Keratinocyte (primary cell): ENCODE results near the gene AGFG1. TPM values are rescaled to one million over a fixed set of nuclear protein-coding genes. Genes with fewer than 3 reads are reported as not detected.
A peak's percentile ranks its signal among the peaks of the same experiment; 100 is the strongest.

Source experiments
- DNase-seq: peaks from one replicate; pipeline ENCODE4 v3.0.0-alpha.2; 2011; ENCODE audit warnings: low read depth, missing footprints, low spot score
- FAIRE-seq: peaks from 2 replicates; lab custom pipeline; 2011; peaks lifted over from hg19 to GRCh38; lab: Jason Lieb, UNC
- H2AFZ ChIP-seq: 2 replicates; pipeline ENCODE4 v1.6.0; 2012; ENCODE audit warnings: low read length, control low read depth, inconsistent platforms; ENCODE audit not compliant: control insufficient read depth
- H3K27ac ChIP-seq: 2 replicates; pipeline ENCODE4 v1.5.1; 2011; ENCODE audit warnings: low read length; ENCODE audit not compliant: control insufficient read depth, insufficient read depth
- H3K27me3 ChIP-seq: 3 replicates; pipeline ENCODE4 v1.6.0; 2011; ENCODE audit warnings: low read length; ENCODE audit not compliant: control insufficient read depth, insufficient read depth; ENCODE audit errors: extremely low read depth
- H3K36me3 ChIP-seq, 2 experiments: 2 replicates in 1 of 2; 3 replicates in 1 of 2; pipeline ENCODE4 v1.5.1; 2011; ENCODE audit warnings: low read length in 2 of 2, mild to moderate bottlenecking in 1 of 2; ENCODE audit not compliant: control insufficient read depth in 2 of 2, insufficient read depth in 2 of 2; ENCODE audit errors: extremely low read depth in 1 of 2
- H3K4me1 ChIP-seq: 3 replicates; pipeline ENCODE4 v1.5.1; 2011; ENCODE audit warnings: low read length; ENCODE audit not compliant: control insufficient read depth, insufficient read depth; ENCODE audit errors: extremely low read depth
- H3K4me2 ChIP-seq: 3 replicates; pipeline ENCODE4 v1.6.0; 2011; ENCODE audit warnings: low read depth, low read length; ENCODE audit not compliant: control insufficient read depth, insufficient read depth; ENCODE audit errors: extremely low read depth
- H3K4me3 ChIP-seq, 3 experiments: fragments of 200-600 bp in 1 of 3; sonication (generic) in 1 of 3; 2 replicates in 2 of 3; 3 replicates in 1 of 3; pipeline ENCODE4 v1.5.1; 2011 to 2016; ENCODE audit warnings: low read length in 3 of 3, mild to moderate bottlenecking in 3 of 3, control low read depth in 2 of 3, inconsistent platforms in 1 of 3, low read depth in 1 of 3, mixed read lengths in 1 of 3, mixed run types in 1 of 3, moderate library complexity in 1 of 3; ENCODE audit not compliant: control insufficient read depth in 2 of 3, insufficient read depth in 2 of 3; ENCODE audit errors: extremely low read depth in 1 of 3
- H3K79me2 ChIP-seq: 2 replicates; pipeline ENCODE4 v1.6.0; 2012; ENCODE audit warnings: low read length; ENCODE audit not compliant: control insufficient read depth, insufficient read depth
- H3K9ac ChIP-seq: 3 replicates; pipeline ENCODE4 v1.6.0; 2011; ENCODE audit warnings: low read length; ENCODE audit not compliant: control insufficient read depth, insufficient read depth; ENCODE audit errors: extremely low read depth
- H3K9me1 ChIP-seq: 3 replicates; pipeline ENCODE4 v1.6.0; 2011; ENCODE audit warnings: low read length; ENCODE audit not compliant: control insufficient read depth, insufficient read depth; ENCODE audit errors: extremely low read depth
- H3K9me3 ChIP-seq: 2 replicates; pipeline ENCODE4 v1.5.1; 2012; ENCODE audit warnings: low read depth, low read length; ENCODE audit not compliant: control insufficient read depth
- H4K20me1 ChIP-seq: 3 replicates; pipeline ENCODE4 v1.6.0; 2011; ENCODE audit warnings: low read length; ENCODE audit not compliant: control insufficient read depth, insufficient read depth; ENCODE audit errors: extremely low read depth
- CTCF ChIP-seq, 3 experiments: IDR thresholded peaks in 1 of 3; conservative IDR thresholded peaks in 1 of 3; optimal IDR thresholded peaks in 1 of 3; 2 replicates in 2 of 3; 3 replicates in 1 of 3; pipeline versions ENCODE3 to v1.5.1; 2011; ENCODE audit warnings: low read length in 3 of 3, mild to moderate bottlenecking in 3 of 3, moderate library complexity in 2 of 3, control low read depth in 1 of 3, inconsistent platforms in 1 of 3; ENCODE audit not compliant: insufficient read depth in 2 of 3; ENCODE audit errors: extremely low read depth in 1 of 3
- EZH2 ChIP-seq: IDR thresholded peaks from one replicate; pipeline ENCODE4 v1.6.1; 2012; ENCODE audit warnings: inconsistent platforms, mild to moderate bottlenecking, low read length, moderate library complexity
- dilution Hi-C: fragments of 300-500 bp; cut with MboI; formaldehyde crosslinking; loops from one replicate; pipeline ENCODE4 v1.7.0; 2020; ENCODE audit warnings: low sequenced_read_pairs; ENCODE audit not compliant: extremely low pct_ligation_motif_present
- polyA plus RNA-seq, 5 experiments: library from polyadenylated mRNA; depleted of rRNA in 3 of 5; stranded (reverse) in 3 of 5; stranded (forward) in 1 of 5; unstranded in 1 of 5; fragments of >200 nt; gene quantifications; 1 replicate in 1 of 5; 2 replicates in 3 of 5; 3 replicates in 1 of 5; pipeline versions ENCODE4 v1.2.1 to v1.2.3, GENCODE V29; 2011 to 2012; ENCODE audit warnings: missing spikeins in 2 of 5, low read depth in 1 of 5, low replicate concordance in 1 of 5

AGFG1 gene
- polyA plus RNA-seq, 1 donor (not counting 4 experiments of a cell fraction or from before 2014, with no cell fraction given) = 111 TPM

GRCh38 chr2:227462972-227463931, 8.7 kb upstream of the AGFG1 start:
- Histone ChIP-seq H3K27me3 (no peaks in the 10 kb centered on the region), H3K4me2 (peak overlapping the region; percentile 17), H3K9ac (no peak overlapping the region), H3K4me1 (peaks cover 32% of the 10 kb centered on the region), H2AFZ (no peak overlapping the region), H3K9me1 (no peaks in the 10 kb centered on the region), H3K9me3 (no peaks in the 10 kb centered on the region), H3K4me3 (no peak overlapping the region), H3K27ac (no peak overlapping the region), H4K20me1 (no peaks in the 10 kb centered on the region), H3K36me3 (no peaks in the 10 kb centered on the region), H3K79me2 (no peaks in the 10 kb centered on the region)
- no peak for TF ChIP-seq CTCF (optimal IDR thresholded peaks at IDR 0.05 in 1 of 3, IDR thresholded peaks at IDR 0.05 in 1 of 3, conservative IDR thresholded peaks at IDR 0.05 in 1 of 3; ENCODE audit: extremely low read depth in 1 of 3, insufficient read depth in 2 of 3, low read length in 3 of 3)
- no peak for TF ChIP-seq EZH2
- no peak for DNase-seq
- no peak for FAIRE-seq
- dilution Hi-C loops = no loop called here

- dilution Hi-C loops = no loop called here
- TF ChIP-seq CTCF (optimal IDR thresholded peaks at IDR 0.05 in 1 of 3, IDR thresholded peaks at IDR 0.05 in 1 of 3, conservative IDR thresholded peaks at IDR 0.05 in 1 of 3; ENCODE audit: extremely low read depth in 1 of 3, insufficient read depth in 2 of 3, low read length in 3 of 3) (no peak), EZH2 (no peak)
- FAIRE-seq = no peak
Observed at GRCh38 chr2:227464361-227464760, 7.6 kb upstream of the AGFG1 start.

More at GRCh38 chr2:227464361-227464760, 7.6 kb upstream of the AGFG1 start:
- H4K20me1 ChIP-seq = no peaks in the 10 kb centered on the region
- H3K9me3 ChIP-seq = no peaks in the 10 kb centered on the region
- H3K4me1 ChIP-seq = peaks cover 32% of the 10 kb centered on the region
- no peak overlapping the region for H3K27ac ChIP-seq
- no peaks in the 10 kb centered on the region for H3K36me3 ChIP-seq
- H2AFZ ChIP-seq = no peak overlapping the region
- no peaks in the 10 kb centered on the region for H3K9me1 ChIP-seq
- H3K4me3 ChIP-seq = no peak overlapping the region
- H3K79me2 ChIP-seq = no peaks in the 10 kb centered on the region
- no peak overlapping the region for H3K4me2 ChIP-seq
- no peak for DNase-seq
- no peaks in the 10 kb centered on the region for H3K27me3 ChIP-seq
- H3K9ac ChIP-seq = no peak overlapping the region
